Mesothelial cell of epicardium (in vitro differentiated cells): Measurements from ENCODE around the gene NTSR1. TPM values are rescaled to one million over a fixed set of nuclear protein-coding genes. Genes with fewer than 3 reads are reported as not detected.

Experiments
- DNase-seq, 2 experiments: peaks; one replicate each; pipeline ENCODE4 v3.0.0; 2021; ENCODE audit warnings: low spot score in 2 of 2; ENCODE audit not compliant: unreplicated experiment in 2 of 2
- H3K27ac Mint-ChIP-seq: 2 replicates; pipeline ENCODE4 v1.8.0; 2021; ENCODE audit warnings: mixed read lengths
- H3K27me3 Mint-ChIP-seq: 2 replicates; pipeline ENCODE4 v1.8.0; 2021; ENCODE audit warnings: low read depth, mixed read lengths
- H3K36me3 Mint-ChIP-seq: 2 replicates; pipeline ENCODE4 v1.8.0; 2021; ENCODE audit warnings: mixed read lengths
- H3K4me1 Mint-ChIP-seq: 2 replicates; pipeline ENCODE4 v1.8.0; 2021; ENCODE audit warnings: mixed read lengths
- H3K4me3 Mint-ChIP-seq: 2 replicates; pipeline ENCODE4 v1.8.0; 2021; ENCODE audit warnings: mild to moderate bottlenecking, moderate library complexity, mixed read lengths
- H3K9me3 Mint-ChIP-seq: 2 replicates; pipeline ENCODE4 v1.8.0; 2021; ENCODE audit warnings: mixed read lengths
- CTCF ChIP-seq: fragments of 200-600 bp; sonication (generic); IDR thresholded peaks from one replicate; pipeline ENCODE4 v1.5.0; 2021; ENCODE audit warnings: antibody characterized with exemption; ENCODE audit not compliant: unreplicated experiment
- total RNA-seq: library from RNA; stranded (reverse); gene quantifications from 3 replicates; pipeline ENCODE4 v1.2.1, GENCODE V29; 2021

NTSR1 gene
- total RNA-seq, 1 donor from 2014 or later: 0.36 TPM

DNA sequence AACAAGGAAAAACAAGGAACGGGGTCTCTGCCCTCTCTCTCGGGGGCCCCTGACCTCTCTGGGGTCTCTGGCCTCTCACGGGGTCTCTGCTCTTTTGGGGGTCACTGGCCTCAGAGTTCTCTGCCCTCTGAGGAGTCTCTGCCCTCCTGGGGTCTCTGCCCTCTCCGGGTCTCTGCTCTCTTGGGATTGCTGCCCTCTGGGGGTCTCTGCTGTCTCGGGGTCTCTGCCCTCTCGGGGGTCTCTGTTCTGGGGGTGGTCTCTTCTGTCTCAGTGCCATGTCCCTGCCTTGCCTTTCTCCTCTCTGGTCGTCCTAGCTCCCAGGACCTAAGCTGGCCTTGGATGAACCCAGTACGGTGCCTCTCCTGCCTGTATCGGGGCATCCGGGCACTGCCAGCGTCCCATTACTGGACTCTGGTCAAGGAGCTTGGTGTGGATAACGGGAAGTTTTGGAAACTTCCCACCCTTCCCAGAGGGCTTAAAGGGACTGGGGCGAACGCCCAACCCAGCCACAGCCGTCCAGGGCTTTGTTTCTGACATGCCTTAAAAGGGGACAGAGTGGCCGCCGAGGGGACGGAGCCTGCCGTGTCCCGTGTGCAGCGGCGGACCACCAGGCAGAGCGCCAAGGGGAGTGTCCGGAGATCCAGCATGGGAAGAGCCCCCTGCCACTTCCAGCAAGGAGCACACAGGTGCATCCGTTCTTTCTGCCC, 62.9 kb downstream of the NTSR1 start:
- no peak for DNase-seq
- H3K4me1 Mint-ChIP-seq: peaks cover 64% of the 10 kb centered on the region
- peak overlapping the region; percentile 53 for H3K27ac Mint-ChIP-seq

GRCh38 chr20:62772103-62772611, 63.5 kb downstream of the NTSR1 start:
- Mint-ChIP-seq H3K4me3 (no peak overlapping the region), H3K9me3 (no peaks in the 10 kb centered on the region), H3K27ac (peak overlapping the region; percentile 71), H3K4me1 (peaks cover 58% of the 10 kb centered on the region), H3K36me3 (no peaks in the 10 kb centered on the region), H3K27me3 (no peaks in the 10 kb centered on the region)
- DNase-seq: no peak
- no peak for TF ChIP-seq CTCF

More for the DNA sequence above, 62.9 kb downstream of the NTSR1 start:
- Mint-ChIP-seq H3K4me3 (no peak overlapping the region), H3K27me3 (no peaks in the 10 kb centered on the region), H3K9me3 (no peaks in the 10 kb centered on the region), H3K36me3 (no peaks in the 10 kb centered on the region)
- TF ChIP-seq CTCF: no peak

DNA sequence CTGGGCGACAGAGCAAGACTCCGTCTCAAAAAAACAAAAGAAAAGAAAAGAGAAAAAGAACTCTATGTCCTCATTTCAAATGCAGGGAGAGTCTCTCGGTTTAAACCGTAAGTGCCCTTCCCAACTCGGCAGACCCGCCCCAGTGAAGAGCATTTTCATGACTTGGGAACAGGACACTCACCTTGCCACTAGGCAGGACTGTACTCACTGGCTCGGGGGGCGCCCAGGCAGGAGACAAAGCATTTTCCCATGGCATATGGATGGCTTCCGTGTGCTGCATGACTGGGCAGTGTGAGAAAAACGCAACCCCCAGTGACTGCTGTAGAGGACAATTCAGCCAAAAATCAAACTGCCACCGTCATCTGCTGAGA, 64.0 kb downstream of the NTSR1 start:
- Mint-ChIP-seq H3K27ac (peak overlapping the region; percentile 71), H3K9me3 (no peaks in the 10 kb centered on the region), H3K36me3 (no peaks in the 10 kb centered on the region), H3K4me3 (no peak overlapping the region), H3K4me1 (peaks cover 53% of the 10 kb centered on the region), H3K27me3 (no peaks in the 10 kb centered on the region)
- TF ChIP-seq CTCF: no peak
- no peak for DNase-seq

DNA sequence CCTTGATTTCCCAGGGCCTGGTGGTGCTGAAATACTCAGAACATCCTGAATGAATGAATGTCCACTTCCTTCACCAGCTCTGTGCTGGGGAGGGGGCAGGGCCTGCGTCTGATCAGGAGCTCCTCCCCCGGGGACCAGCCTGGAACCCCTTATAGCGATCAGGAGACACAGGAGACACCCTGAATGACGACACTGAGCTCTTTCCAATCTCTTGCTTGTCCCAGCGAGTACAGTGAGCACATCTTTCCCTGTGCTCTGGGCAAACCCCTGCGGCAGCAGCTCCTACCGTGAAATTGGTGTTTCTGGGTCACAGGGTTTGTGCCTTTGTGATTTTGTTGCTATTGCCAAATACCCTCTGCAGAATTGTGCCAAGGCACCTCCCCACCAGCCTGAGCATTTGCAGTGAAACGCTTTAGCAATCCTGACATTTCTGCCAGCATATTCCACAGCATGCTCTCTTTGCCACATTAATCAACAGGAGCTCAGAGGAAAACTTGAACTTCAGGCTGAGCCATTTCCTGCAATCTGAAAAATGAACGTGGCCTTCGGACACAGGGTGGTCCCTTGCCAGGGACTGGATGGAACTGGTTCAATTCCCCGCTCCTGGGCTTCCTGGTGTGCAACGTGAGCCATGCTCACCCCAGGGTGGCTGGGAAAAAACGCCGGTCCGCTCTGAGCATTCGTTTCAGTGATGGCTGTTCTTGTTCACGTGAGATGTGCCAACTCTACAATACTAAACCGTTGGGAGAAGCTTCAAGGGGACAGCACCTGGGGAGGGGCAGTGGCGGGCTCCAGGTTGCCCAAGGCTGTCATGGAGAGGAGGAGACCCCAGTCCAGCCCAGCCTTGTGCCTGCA, 64.6 kb downstream of the NTSR1 start:
- Mint-ChIP-seq H3K9me3 (no peaks in the 10 kb centered on the region), H3K4me1 (peaks cover 47% of the 10 kb centered on the region), H3K36me3 (no peaks in the 10 kb centered on the region), H3K27me3 (no peaks in the 10 kb centered on the region), H3K27ac (peak overlapping the region; percentile 71), H3K4me3 (no peak overlapping the region)
- no peak for TF ChIP-seq CTCF
- DNase-seq: no peak

GRCh38 chr20:62773845-62774714, 65.4 kb downstream of the NTSR1 start:
- Mint-ChIP-seq H3K36me3 (no peaks in the 10 kb centered on the region), H3K27ac (peak overlapping the region; percentile 68), H3K9me3 (no peaks in the 10 kb centered on the region), H3K27me3 (no peaks in the 10 kb centered on the region), H3K4me3 (no peak overlapping the region), H3K4me1 (peaks cover 38% of the 10 kb centered on the region)
- TF ChIP-seq CTCF: no peak
- no peak for DNase-seq
